B cell (primary cell): ENCODE results near the gene PALM. TPM values are rescaled to one million over a fixed set of nuclear protein-coding genes. Genes with fewer than 3 reads are reported as not detected.
"Not testable (repeated sequence)": the region's sequence is repeated elsewhere in the genome, so short reads cannot be mapped to it uniquely, and the experiment has no call there.

Experiments used
- ATAC-seq: fragments of 200-7000 bp; cut with Tn5 transposase; one replicate; pipeline ENCODE4 v1.10.0; 2021; ENCODE audit warnings: low read depth, mild to moderate bottlenecking, moderate number of reproducible peaks, moderate library complexity
- CTCF ChIA-PET: fragments of 350-600 bp; sonication (Branson Sonifier 250); formaldehyde crosslinking; loops from one replicate; lab custom pipeline; 2021; ENCODE audit warnings: antibody characterized with exemption, inconsistent platforms; lab: Charles Lee
- POLR2A ChIA-PET: fragments of 350-600 bp; sonication (Branson Sonifier 250); formaldehyde crosslinking; loops from one replicate; lab custom pipeline; 2021; ENCODE audit warnings: antibody characterized with exemption; lab: Charles Lee
- DNase-seq: peaks from one replicate; pipeline ENCODE4 v3.0.0; 2013
- H2AFZ ChIP-seq: 2 replicates; pipeline ENCODE4 v1.6.1; 2012; ENCODE audit warnings: mild to moderate bottlenecking, low read depth, low read length; ENCODE audit not compliant: insufficient read depth, poor library complexity, severe bottlenecking
- H3K27ac ChIP-seq, 2 donors: 1 replicate in 1 of 2; 2 replicates in 1 of 2; pipeline ENCODE4 v1.5.1; 2012 to 2013; ENCODE audit warnings: low read length in 2 of 2, mild to moderate bottlenecking in 2 of 2, moderate library complexity in 1 of 2
- H3K27me3 ChIP-seq, 4 experiments: fragments of 200-600 bp in 1 of 4; sonication (generic) in 1 of 4; replicated peaks in 1 of 4; 1 replicate in 2 of 4; 2 replicates in 2 of 4; pipeline versions ENCODE4 v1.6.1 to v1.7.0; 2013 to 2016; ENCODE audit warnings: low read length in 3 of 4, mild to moderate bottlenecking in 2 of 4, mixed read lengths in 1 of 4, moderate library complexity in 1 of 4; ENCODE audit not compliant: insufficient read depth in 4 of 4, control insufficient read depth in 3 of 4; ENCODE audit errors: control extremely low read depth in 1 of 4
- H3K36me3 ChIP-seq, 2 experiments: replicated peaks in 1 of 2; 1 replicate in 1 of 2; 2 replicates in 1 of 2; pipeline versions ENCODE4 v1.6.1 to v1.7.1; 2013; ENCODE audit warnings: low read length in 1 of 2; ENCODE audit not compliant: insufficient read depth in 2 of 2, control insufficient read depth in 1 of 2; ENCODE audit errors: control extremely low read depth in 1 of 2, extremely low read depth in 1 of 2
- H3K4me1 ChIP-seq, 2 donors: fragments of 200-600 bp in 1 of 2; sonication (generic) in 1 of 2; 1 replicate in 1 of 2; 2 replicates in 1 of 2; pipeline versions ENCODE4 v1.5.1 to v1.6.1; 2013 to 2017; ENCODE audit warnings: low read length in 2 of 2; ENCODE audit not compliant: control insufficient read depth in 2 of 2, insufficient read depth in 2 of 2
- H3K4me2 ChIP-seq: replicated peaks from 2 replicates; pipeline ENCODE3; 2012; ENCODE audit warnings: mild to moderate bottlenecking, low read depth, low read length; ENCODE audit not compliant: poor library complexity, severe bottlenecking
- H3K4me3 ChIP-seq, 5 experiments: fragments of 200-600 bp in 1 of 5; sonication (generic) in 1 of 5; 1 replicate in 3 of 5; 2 replicates in 2 of 5; pipeline versions ENCODE4 v1.5.1 to v1.7.0; 2011 to 2016; ENCODE audit warnings: low read length in 4 of 5, mild to moderate bottlenecking in 4 of 5, low read depth in 2 of 5, control low read depth in 1 of 5, moderate library complexity in 1 of 5; ENCODE audit not compliant: insufficient read depth in 1 of 5; ENCODE audit errors: control extremely low read depth in 1 of 5, extremely low read depth in 1 of 5
- H3K79me2 ChIP-seq: fragments of 200-600 bp; sonication (generic); one replicate; pipeline ENCODE4 v1.6.0; 2016; ENCODE audit warnings: low read length; ENCODE audit not compliant: control insufficient read depth, insufficient read depth
- H3K9ac ChIP-seq: fragments of 200-600 bp; sonication (generic); 2 replicates; pipeline ENCODE4 v1.6.1; 2017; ENCODE audit warnings: mild to moderate bottlenecking, low read length, moderate library complexity
- H3K9me3 ChIP-seq, 3 donors: one replicate each; pipeline versions ENCODE4 v1.6.1 to v1.7.1; 2013; ENCODE audit warnings: low read length in 2 of 3; ENCODE audit not compliant: control insufficient read depth in 2 of 3, insufficient read depth in 1 of 3; ENCODE audit errors: control extremely low read depth in 1 of 3
- H4K20me1 ChIP-seq: 2 replicates; pipeline ENCODE4 v1.6.0; 2012; ENCODE audit warnings: mild to moderate bottlenecking, low read length; ENCODE audit not compliant: insufficient read depth, control insufficient read depth, poor library complexity, severe bottlenecking
- H3K27ac Mint-ChIP-seq: one replicate; pipeline ENCODE4 v1.8.0; 2021; ENCODE audit warnings: mixed read lengths
- H3K27me3 Mint-ChIP-seq: one replicate; pipeline ENCODE4 v1.8.0; 2021; ENCODE audit warnings: mixed read lengths
- H3K4me1 Mint-ChIP-seq: one replicate; pipeline ENCODE4 v1.8.0; 2021; ENCODE audit warnings: mixed read lengths
- H3K4me3 Mint-ChIP-seq: one replicate; pipeline ENCODE4 v1.8.0; 2021; ENCODE audit warnings: mixed read lengths
- H3K9me3 Mint-ChIP-seq: one replicate; pipeline ENCODE4 v1.8.0; 2022; ENCODE audit warnings: mixed read lengths; ENCODE audit not compliant: insufficient read depth
- EZH2 ChIP-seq: IDR thresholded peaks from 2 replicates; pipeline ENCODE4 v1.6.1; 2012; ENCODE audit warnings: borderline replicate concordance, low read depth, mild to moderate bottlenecking, moderate library complexity, low read length; ENCODE audit not compliant: insufficient read depth, poor library complexity, severe bottlenecking
- WGBS: methylation state at CpG from one replicate; pipeline ENCODE4 v1.1.5; 2013; ENCODE audit warnings: missing lambda C conversion rate; ENCODE audit not compliant: insufficient coverage; 5-methylcytosine and 5-hydroxymethylcytosine counted together
- intact Hi-C: fragments of 100-400 bp; cut with micrococcal nuclease; formaldehyde crosslinking; loops from one replicate; pipeline ENCODE4 v1.10.0; 2022
- polyA plus RNA-seq: library from polyadenylated mRNA; depleted of rRNA; stranded (reverse); fragments of >200 nt; gene quantifications from 2 replicates; pipeline ENCODE4 v1.2.3, GENCODE V29; 2012
- total RNA-seq, 2 donors: library from RNA; stranded (reverse); fragments of 120-200 nt in 1 of 2; gene quantifications; 1 replicate in 1 of 2; 2 replicates in 1 of 2; pipeline versions ENCODE4 v1.2.3 to v1.2.4, GENCODE V29; 2013 to 2022
- TF ChIP-seq, protein P1 (sequence below): fragments of 200-600 bp; IDR thresholded peaks from one replicate; pipeline ENCODE4 v1.8.0; 2022; ENCODE audit warnings: antibody characterized with exemption, mild to moderate bottlenecking

The PALM gene
- total and polyA plus RNA-seq, 2 donors (not counting 1 experiment from before 2014, with no cell fraction given), result 0.15 TPM; not detected in 1

DNA sequence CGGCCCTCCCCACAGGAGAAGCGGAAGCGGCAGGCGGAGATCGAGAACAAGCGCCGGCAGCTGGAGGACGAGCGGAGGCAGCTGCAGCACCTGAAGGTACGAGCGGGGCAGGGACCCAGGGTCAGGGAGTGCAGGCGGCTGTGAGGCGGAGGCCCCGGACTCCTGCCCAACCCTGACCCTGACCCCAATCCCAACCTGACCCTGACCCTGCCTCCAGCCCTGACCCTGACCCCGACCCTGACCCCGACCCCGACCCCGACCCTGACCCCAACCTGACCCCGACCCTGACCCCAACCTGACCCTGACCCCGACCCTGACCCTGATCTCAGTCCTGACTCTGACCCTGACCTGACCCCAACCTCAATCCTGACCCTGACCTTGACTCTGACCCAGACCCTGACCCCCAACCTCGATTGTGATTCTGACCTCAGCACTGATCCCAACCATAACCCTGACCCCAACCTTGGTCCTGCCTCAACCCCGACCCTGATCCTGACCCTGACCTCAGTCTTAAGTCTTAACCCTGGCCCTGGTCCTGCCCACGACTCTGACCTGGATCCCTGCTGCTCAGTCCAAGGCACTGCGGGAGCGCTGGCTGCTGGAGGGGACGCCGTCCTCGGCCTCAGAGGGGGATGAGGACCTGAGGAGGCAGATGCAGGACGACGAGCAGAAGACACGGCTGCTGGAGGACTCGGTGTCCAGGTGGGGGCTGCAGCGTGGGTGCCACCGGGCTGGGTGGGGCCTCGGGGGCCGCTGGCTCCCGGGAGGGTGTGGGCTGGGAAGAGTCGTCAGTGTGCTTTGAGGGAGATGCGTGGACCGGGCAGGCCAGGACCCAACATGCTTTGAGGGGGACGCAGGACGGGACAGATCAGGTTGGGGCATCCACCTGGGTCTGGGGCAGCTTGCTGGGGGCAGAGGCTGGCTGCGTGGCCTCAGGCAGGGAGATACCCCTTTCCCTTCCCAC lies 18.5 kb downstream of the PALM start:
- WGBS, result 86% methylated on average over 40 of the region's 43 CpGs
- no peaks in the 10 kb centered on the region for H3K79me2 ChIP-seq
- Mint-ChIP-seq H3K27me3 (peaks cover 3% of the 10 kb centered on the region), H3K9me3 (no peaks in the 10 kb centered on the region), H3K27ac (no peak overlapping the region), H3K4me1 (peaks cover 10% of the 10 kb centered on the region), H3K4me3 (no peak overlapping the region)
- intact Hi-C loops, result no loop called here
- H3K4me1 ChIP-seq, result peaks cover 8 to 15% of the 10 kb centered on the region in 2 donors
- H3K27ac ChIP-seq, result no peak overlapping the region
- peaks cover 0 to 12% (median 0%) of the 10 kb centered on the region in 4 experiments for H3K27me3 ChIP-seq
- no peak overlapping the region for H3K4me2 ChIP-seq
- CTCF ChIA-PET, result no interaction called here
- no peak overlapping the region for H2AFZ ChIP-seq
- ATAC-seq (no peak), DNase-seq (no peak)
- H3K9me3 ChIP-seq, result peaks cover 0 to 7% (median 0%) of the 10 kb centered on the region in 3 donors
- no peak overlapping the region for H3K9ac ChIP-seq
- H3K4me3 ChIP-seq, result no peak overlapping the region
- no peaks in the 10 kb centered on the region for H4K20me1 ChIP-seq
- TF ChIP-seq, protein P1, sequence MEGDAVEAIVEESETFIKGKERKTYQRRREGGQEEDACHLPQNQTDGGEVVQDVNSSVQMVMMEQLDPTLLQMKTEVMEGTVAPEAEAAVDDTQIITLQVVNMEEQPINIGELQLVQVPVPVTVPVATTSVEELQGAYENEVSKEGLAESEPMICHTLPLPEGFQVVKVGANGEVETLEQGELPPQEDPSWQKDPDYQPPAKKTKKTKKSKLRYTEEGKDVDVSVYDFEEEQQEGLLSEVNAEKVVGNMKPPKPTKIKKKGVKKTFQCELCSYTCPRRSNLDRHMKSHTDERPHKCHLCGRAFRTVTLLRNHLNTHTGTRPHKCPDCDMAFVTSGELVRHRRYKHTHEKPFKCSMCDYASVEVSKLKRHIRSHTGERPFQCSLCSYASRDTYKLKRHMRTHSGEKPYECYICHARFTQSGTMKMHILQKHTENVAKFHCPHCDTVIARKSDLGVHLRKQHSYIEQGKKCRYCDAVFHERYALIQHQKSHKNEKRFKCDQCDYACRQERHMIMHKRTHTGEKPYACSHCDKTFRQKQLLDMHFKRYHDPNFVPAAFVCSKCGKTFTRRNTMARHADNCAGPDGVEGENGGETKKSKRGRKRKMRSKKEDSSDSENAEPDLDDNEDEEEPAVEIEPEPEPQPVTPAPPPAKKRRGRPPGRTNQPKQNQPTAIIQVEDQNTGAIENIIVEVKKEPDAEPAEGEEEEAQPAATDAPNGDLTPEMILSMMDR, result no peak
- TF ChIP-seq EZH2, result no peak
- H3K36me3 ChIP-seq, result no peaks in the 10 kb centered on the region
- POLR2A ChIA-PET, result no interaction called here

DNA sequence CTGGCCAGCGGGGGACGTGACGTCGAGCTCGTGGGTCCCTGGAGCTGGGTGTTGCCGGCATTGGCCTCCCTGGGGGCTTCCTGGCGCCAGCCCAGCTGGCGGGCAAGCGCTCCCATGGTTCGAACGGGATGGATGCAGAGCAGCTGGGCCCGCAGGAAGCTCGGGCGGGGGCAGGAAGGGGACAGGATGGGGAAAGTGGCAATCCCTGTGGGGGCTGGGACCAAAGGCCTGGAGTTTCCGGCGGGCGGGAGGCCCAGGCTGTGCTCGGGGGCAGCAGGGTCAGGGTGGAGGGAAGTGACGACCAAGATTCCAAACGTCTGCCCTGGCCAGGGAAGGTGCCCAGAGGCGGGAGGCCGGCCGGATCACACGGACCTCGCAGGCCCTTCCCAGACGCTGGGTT lies 19.3 kb downstream of the PALM start:
- Histone ChIP-seq H3K9me3 (peaks cover 0 to 2% (median 0%) of the 10 kb centered on the region in 3 donors), H2AFZ (no peak overlapping the region), H3K36me3 (no peaks in the 10 kb centered on the region), H3K9ac (no peak overlapping the region), H3K4me2 (no peak overlapping the region), H3K4me3 (no peak overlapping the region), H4K20me1 (no peaks in the 10 kb centered on the region), H3K4me1 (peaks cover under 1 to 8% of the 10 kb centered on the region in 2 donors), H3K79me2 (no peaks in the 10 kb centered on the region), H3K27me3 (peaks cover 0 to 5% (median 0%) of the 10 kb centered on the region in 4 experiments), H3K27ac (no peak overlapping the region)
- no peaks in the 10 kb centered on the region for H3K9me3 Mint-ChIP-seq
- 64% methylated on average over 26 of the region's 26 CpGs for WGBS
- no peak overlapping the region for H3K27ac Mint-ChIP-seq
- ATAC-seq (no peak), DNase-seq (no peak)
- POLR2A ChIA-PET, result no interaction called here
- TF ChIP-seq, protein P1, result no peak
- TF ChIP-seq EZH2, result no peak
- intact Hi-C loops, result no loop called here
- CTCF ChIA-PET, result no interaction called here
- H3K27me3 Mint-ChIP-seq, result peaks cover 3% of the 10 kb centered on the region
- H3K4me3 Mint-ChIP-seq, result no peak overlapping the region
- H3K4me1 Mint-ChIP-seq, result peaks cover 5% of the 10 kb centered on the region

DNA sequence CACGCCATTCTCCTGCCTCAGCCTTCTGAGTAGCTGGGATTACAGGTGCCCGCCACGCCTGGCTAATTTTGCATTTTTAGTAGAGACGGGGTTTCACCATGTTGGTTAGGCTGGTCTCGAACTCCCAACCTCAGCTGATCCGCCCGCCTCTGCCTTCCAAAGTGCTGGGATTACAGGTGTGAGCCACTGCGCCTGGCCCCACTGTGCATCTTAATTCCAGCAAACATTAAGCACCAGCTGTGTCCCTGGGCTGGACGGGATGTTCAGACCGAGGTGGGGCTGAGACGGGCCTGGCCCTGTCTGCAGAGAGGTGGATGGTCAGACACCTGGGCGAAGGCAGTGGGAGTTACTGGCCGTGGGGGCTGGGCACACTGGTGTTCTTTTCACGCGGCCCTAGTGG lies 20.8 kb downstream of the PALM start:
- DNase-seq, H3K4me1 ChIP-seq, H3K36me3 ChIP-seq, POLR2A ChIA-PET, H3K79me2 ChIP-seq, H3K4me2 ChIP-seq, H3K9me3 Mint-ChIP-seq, H3K4me3 ChIP-seq, H4K20me1 ChIP-seq, intact Hi-C loops, H3K9me3 ChIP-seq, H3K27me3 Mint-ChIP-seq, H3K4me1 Mint-ChIP-seq, H3K9ac ChIP-seq, ATAC-seq, H2AFZ ChIP-seq, H3K27ac ChIP-seq, H3K27ac Mint-ChIP-seq, H3K4me3 Mint-ChIP-seq, H3K27me3 ChIP-seq: not testable (repeated sequence)
- CTCF ChIA-PET, result interaction anchor here (1.7 kb wide), 1 partner anchor 10 kb away, joined by 5 read pairs; no protein-coding TSS in a partner anchor
- 94% methylated on average over 14 of the region's 15 CpGs for WGBS
